Activated gamma-delta T cell (primary cell): ENCODE data around the gene L2HGDH.
"Not testable (repeated sequence)": the region's sequence is repeated elsewhere in the genome, so short reads cannot be mapped to it uniquely, and the experiment has no call there.

Experiments
- DNase-seq: peaks from one replicate; lab custom pipeline; 2025; lab: John Stamatoyannopoulos, UW
- total RNA-seq, 2 donors: gene quantifications; one replicate each; lab custom pipeline; 2026; lab: John Stamatoyannopoulos, UW

The L2HGDH gene
- 6.5 to 8.2 reads per million in 2 donors for total RNA-seq

DNA sequence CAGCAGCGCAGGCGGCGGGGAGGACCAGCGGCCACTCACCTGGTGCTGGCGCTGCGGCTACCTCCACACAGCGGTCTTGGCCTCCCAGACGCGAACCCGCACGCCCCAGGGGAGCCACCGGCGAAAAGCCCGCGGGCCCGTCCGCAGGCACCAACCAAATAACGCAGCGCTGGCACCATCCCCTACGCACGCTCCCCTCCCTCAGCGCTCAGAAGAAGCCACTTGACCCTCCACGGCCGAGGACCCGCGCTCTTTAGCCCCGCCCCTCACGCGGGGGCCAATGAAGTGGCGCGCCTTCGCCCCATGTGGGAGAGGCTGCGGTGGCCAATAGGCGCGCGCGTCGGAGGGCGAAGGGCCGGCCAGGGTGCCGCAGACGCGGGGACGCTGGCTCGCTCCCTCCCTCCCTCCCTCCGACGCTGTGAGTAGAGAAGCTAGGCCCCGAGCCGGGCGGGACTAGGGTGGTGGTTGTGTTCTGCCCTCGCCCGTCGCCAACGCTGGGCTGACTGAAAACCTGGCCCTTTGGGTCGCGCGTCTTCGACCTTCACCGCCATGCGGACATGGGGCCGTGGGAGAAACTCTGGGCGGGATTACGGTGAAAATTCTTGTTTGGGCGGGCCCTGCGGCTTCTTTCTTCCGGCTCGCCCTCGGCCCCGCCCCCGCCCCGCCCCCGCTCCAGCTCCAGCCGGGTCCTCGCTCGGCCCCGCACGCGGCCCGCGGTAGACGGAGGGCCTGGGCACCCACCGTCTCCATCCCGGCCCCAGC lies at the start of gene L2HGDH, which contains the start of gene DMAC2L:
L2HGDH (minus strand) TSS at position 258 of the 762 bp plus-strand sequence; CDS start at position 179, 79 bp downstream.
DMAC2L (plus strand) TSS at position 353 of the 762 bp plus-strand sequence. CDS start 9,164 bp downstream, outside the sequence.
- peak; percentile 86 for DNase-seq

- DNase-seq: no peak
These were observed 48.8 kb upstream of the L2HGDH start for GRCh38 chr14:50360851-50361250.

DNA sequence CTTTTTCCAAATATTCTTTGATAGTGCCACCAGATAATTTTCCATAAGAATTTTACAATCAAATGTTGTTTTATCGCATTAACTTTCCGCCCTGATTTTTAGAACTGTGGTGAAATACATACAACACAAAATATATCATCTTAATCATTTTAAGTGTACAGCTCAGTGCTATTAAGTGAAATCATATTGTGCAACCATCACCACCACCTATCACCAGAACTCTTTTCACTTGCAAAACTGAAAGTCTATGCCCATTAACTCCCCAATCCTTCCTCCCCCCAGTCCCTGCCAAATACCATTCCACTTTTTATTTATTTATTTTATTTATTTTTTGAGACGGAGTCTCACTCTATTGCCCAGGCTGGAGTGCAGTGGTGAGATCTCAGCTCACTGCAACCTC lies 48.1 kb upstream of the L2HGDH start:
- no peak for DNase-seq

- DNase-seq: no peak
These were observed 47.6 kb upstream of the L2HGDH start for GRCh38 chr14:50359631-50360030.

- DNase-seq: no peak
These were observed 45.8 kb upstream of the L2HGDH start for GRCh38 chr14:50357753-50358395.

- no peak for DNase-seq
These were observed 45.1 kb upstream of the L2HGDH start for GRCh38 chr14:50357124-50357523.

DNA sequence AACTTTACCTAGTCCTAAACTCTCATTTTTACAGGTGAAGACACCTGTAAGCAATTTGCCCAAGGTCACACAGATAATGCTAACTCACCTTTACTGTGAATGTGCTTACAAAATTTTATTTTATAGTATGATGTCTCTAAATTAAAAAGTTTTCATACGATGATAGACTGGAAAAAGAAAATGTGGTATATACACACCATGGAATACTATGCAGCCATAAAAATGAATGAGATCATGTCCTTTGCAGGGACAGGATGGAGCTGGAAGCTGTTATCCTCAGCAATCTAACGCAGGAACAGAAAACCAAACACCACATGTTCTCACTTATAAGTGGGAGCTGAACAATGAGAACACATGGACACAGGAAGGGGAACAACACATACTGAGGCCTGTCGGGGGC lies 44.3 kb upstream of the L2HGDH start:
- DNase-seq: not testable (repeated sequence)

- no peak for DNase-seq
These were observed 43.7 kb upstream of the L2HGDH start for GRCh38 chr14:50355692-50356091.

DNA sequence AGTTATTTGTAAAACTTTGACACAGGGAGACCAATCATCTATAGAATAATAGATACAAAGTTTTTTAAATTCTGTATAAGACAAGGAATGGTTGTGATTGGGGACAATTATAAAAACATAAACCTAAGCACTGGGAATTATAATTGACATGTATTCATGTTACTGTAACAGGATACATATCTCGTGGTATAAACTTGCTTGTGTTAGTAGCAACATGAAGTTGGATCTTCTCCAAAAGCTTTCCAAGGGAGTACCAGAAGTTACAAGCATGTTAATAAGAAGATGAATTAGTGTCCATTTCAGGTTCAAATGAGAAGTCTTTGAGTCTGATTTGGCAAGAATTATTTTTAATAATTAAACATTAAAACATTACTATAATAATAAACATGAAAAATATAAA lies 42.5 kb upstream of the L2HGDH start:
- no peak for DNase-seq

DNA sequence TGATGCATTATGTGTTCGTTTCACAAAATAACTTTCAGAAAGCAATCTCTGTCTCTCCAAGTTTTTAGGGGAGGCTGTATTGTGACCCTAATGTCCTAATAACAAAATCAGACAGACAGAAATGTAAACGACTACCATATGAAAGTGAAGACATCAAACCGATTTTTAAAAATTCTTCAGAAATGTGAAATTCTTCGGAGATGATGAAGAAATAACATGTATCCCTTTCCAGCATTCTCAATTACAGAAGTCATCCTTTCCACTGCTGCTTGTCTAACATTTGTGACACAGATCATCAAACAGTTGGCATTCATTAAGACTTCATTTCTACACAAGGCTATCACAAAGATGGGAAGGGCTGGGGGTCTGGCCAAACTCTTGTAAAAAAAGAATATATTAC lies 41.1 kb upstream of the L2HGDH start:
- DNase-seq: no peak

- no peak for DNase-seq
These were observed 40.6 kb upstream of the L2HGDH start for GRCh38 chr14:50352584-50352983.

DNA sequence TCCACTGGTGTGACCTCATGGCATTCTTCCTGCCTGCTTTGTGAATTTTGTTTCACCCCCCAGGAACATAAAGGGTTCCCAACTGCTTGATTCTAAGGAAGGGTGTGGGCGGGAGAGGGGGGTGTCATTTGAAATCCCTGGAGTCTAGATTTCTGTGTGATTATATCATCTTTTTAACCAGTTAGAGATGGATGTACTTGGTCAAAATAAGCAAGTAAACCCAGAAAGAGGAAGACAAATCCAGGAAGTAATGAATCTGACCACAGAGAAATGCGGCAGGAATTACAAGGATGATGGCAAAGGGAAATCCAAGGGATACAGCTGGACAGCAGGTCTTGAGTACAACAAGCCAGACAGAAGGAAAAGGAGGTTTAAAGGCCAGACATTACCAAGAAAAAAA lies 38.9 kb upstream of the L2HGDH start:
- no peak for DNase-seq

- no peak for DNase-seq
These were observed 36.9 kb upstream of the L2HGDH start for GRCh38 chr14:50348933-50349332.

DNA sequence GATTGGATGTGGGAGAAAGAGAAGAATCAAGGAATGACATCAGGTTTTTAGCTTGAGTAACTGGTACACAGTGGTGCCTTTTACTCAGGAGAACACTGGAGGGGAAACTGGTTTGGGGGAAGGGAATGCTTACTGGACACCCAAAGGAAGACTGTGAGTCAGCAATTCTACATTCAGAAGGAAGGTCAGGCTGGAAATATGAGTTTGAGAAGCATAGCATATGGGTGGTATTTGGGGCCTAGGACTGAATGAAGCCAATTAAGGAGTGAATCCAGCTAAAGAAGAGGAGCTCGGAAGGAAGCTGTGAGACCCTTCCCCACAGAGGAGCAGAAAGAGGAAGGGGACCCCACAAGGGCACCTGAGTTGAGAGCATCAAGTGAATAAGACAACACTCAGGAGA lies 35.5 kb upstream of the L2HGDH start:
- no peak for DNase-seq

DNA sequence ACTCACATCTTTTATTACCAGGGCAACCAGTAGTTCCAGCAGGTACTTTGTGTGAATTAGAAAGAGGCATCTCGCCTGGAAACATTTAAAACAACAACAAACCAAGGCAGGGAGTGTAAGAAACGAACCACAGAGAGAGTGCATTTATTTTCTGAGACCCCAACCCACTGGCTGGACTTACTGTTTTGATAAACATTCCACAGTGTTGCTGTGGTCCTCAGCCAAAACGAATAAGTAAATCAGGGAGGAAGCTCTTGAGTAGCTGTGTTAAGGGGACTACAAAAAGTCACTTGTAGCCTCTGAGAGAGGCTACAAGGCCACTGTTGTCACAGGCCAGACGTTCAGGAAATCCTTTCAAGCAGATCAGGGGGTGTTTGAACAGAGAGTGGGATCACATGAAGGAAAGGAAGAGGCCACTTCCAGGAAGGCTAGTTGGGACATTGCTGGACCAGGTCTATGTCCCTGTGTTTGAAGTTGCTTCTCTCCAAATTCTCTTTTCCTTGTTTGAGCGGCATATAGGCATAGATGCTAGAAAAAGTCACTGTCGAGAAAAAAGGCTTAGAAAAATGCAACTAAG lies 33.9 kb upstream of the L2HGDH start:
- no peak for DNase-seq

DNA sequence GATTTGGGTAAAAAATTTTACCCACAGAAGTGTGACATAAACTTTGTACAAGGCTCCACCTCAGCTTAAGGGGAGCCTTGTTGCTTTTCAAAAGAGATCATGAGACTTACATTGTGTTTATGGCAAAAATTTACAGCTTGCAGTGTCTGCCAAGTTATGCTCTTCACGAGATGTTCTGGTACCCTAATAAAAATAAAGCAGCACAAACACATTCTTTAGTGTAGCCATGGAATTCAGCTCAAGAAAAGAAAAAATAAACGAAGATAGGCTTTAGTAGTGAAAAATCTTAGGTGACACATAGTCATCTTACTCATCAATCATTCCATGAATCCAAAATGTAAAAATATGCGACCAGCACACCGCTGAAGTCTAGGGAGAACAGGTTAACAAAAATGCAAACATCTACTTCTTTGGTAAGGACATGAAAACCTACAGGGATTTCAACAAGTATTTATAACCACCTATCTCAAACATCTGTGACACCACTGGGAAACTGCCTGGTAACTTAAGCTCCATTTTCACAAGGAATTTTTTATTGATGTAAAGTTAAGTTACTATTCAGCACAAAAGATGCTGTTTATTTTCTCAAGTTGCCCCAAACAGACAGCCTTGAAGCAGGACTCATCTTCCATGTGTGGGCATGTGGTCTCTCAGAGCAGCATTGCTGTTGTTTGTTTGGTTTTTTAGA lies 33.0 kb upstream of the L2HGDH start:
- DNase-seq: no peak

GRCh38 chr14:50344116-50344775 lies 32.2 kb upstream of the L2HGDH start:
- no peak for DNase-seq

GRCh38 chr14:50343434-50343833 lies 31.4 kb upstream of the L2HGDH start:
- DNase-seq: no peak

DNA sequence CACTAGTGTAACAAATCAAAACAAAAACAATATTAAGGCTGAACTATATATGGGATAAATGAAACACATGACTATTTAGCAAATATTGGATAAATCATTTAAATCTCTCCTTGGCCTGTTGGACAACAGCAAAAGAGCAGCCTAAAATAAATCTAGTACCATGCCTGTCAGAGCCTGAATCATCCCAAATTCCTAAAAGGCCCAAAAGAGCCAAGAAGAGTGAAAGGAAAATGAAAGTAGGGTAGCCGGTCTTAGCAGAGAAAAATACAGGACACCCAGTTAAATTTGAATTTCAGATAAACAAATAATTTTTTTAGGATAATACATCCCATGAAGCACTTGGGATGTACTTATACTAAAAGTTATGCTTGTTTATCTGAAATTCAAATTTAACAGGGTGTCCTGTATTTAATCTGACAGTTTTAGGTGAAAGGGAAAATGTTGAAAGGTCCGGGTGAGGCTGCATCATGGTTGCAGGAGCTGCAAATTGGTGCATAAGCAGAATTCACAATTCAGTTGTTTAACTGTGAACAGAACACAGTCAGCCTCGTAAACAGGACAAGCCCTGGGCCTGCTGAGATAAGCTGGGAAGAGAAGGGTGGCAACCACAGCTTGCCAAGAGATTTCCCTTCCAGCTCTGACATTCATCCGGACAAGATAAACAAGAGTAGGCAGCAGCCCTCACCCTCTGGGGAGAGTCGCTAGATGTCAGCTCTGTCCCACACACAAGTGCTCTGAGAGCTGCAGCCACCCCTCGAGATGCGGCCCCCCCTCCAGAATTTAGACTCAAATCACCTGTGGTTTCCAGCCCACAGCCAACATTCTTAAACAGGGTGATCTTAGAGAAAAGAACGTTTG lies 30.4 kb upstream of the L2HGDH start:
- no peak for DNase-seq

GRCh38 chr14:50340963-50341362 lies 28.9 kb upstream of the L2HGDH start:
- DNase-seq: no peak

GRCh38 chr14:50340045-50340444 lies 28.0 kb upstream of the L2HGDH start:
- DNase-seq: no peak
